Esophagus muscularis mucosa (tissue), 4 donors: Measurements from ENCODE around the gene NTSR2.

Source experiments
- EP300 ChIP-seq: sonication (generic); formaldehyde crosslinking; IDR thresholded peaks from one replicate; pipeline ENCODE4 v1.6.1; 2017; ENCODE audit warnings: antibody characterized with exemption
- POLR2A ChIP-seq: fragments of 450-650 bp; IDR thresholded peaks from one replicate; pipeline ENCODE4 v1.6.1; 2017; ENCODE audit warnings: antibody characterized with exemption, moderate library complexity, mild to moderate bottlenecking, low read depth
- POLR2AphosphoS5 ChIP-seq, 2 donors: sonication (generic); formaldehyde crosslinking; IDR thresholded peaks; one replicate each; pipeline ENCODE4 v1.6.1; 2017; ENCODE audit warnings: antibody characterized with exemption in 2 of 2
- TF ChIP-seq, protein P1 (sequence below), 3 experiments: fragments of 200-600 bp in 2 of 3; fragments of 450-650 bp in 1 of 3; sonication (generic) in 2 of 3; IDR thresholded peaks; one replicate each; pipeline ENCODE4 v1.5.1; 2017 to 2019; ENCODE audit warnings: antibody characterized with exemption in 3 of 3, mild to moderate bottlenecking in 2 of 3, moderate library complexity in 1 of 3

DNA sequence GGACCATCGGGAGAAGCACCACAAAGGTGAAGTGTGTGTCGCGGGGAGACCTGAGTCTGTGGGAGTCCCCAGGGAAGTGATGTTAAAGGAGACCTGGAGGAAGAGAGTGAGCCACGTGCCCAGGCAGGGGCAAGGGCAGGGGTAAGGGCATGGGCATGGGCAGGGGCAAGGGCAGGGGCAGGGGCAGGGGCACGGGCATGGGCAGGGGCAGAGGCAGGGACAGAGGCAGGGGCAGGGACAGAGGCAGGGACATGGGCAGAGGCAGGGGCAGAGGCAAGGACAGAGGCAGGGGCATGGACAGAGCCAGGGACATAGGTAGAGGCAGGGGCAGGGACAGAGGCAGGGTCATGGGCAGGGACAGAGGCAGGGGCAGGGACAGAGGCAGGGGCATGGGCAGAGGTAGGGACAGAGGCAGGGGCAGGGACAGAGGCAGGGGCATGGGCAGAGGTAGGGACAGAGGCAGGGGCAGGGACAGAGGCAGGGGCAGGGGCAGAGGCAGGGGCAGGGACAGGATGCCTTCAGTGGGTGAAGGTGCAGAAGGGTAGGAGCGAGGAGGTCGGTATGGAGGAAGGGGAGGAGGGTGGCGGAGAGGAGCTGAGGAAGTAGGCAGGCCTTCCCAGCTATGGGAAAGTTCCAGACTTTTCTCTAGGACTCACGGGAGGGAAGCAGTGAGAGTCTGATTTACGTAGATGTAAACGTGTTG lies 33.3 kb downstream of the NTSR2 start:
- TF ChIP-seq, protein P1, sequence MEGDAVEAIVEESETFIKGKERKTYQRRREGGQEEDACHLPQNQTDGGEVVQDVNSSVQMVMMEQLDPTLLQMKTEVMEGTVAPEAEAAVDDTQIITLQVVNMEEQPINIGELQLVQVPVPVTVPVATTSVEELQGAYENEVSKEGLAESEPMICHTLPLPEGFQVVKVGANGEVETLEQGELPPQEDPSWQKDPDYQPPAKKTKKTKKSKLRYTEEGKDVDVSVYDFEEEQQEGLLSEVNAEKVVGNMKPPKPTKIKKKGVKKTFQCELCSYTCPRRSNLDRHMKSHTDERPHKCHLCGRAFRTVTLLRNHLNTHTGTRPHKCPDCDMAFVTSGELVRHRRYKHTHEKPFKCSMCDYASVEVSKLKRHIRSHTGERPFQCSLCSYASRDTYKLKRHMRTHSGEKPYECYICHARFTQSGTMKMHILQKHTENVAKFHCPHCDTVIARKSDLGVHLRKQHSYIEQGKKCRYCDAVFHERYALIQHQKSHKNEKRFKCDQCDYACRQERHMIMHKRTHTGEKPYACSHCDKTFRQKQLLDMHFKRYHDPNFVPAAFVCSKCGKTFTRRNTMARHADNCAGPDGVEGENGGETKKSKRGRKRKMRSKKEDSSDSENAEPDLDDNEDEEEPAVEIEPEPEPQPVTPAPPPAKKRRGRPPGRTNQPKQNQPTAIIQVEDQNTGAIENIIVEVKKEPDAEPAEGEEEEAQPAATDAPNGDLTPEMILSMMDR (IDR thresholded peaks at IDR 0.05) = no peak
- TF ChIP-seq EP300 = no peak
- no peak for TF ChIP-seq POLR2A
- no peak for TF ChIP-seq POLR2AphosphoS5 (IDR thresholded peaks at IDR 0.05)
